ENCODE data around the gene PSME3IP1.

PSME3IP1 gene

DNA sequence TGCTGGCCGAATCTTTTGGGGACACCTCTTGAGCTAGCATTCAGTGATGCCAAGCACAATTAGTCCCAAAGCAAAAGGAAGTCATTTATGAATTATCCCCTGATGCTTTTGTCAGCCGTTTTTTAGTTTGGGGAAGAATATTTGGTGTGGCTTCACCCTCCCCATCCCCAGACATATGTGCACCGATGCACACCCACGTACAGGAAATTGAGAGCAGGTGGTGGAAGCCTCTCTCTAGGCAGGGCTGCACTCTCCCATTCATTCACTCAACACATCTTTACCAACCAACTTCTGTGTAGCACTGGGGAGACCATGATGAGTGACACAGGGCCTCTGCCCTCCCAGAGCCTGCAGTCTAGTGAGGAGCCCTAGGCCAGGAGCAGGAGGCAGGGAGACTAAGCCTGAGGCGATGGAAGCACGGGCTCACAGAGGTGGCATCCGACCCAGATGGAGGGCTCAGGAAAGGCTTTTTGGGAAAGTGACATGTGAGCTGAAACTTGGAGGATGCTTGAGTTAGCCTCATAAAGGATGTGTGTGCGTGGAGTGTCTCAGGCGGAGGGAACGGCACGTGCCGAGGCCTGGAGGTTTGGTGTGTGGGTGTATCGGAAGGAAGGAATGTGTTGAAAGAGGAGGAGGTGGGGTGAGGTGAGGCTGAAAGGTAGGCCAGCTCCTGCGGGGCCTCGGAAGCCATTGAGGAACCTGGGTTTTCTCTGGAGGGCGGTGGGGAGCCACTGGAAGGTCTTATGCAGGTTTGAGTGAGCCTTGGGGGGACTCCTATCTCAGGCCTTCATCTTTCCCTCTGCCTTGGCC, 43.8 kb downstream of the PSME3IP1 start:
- no peak overlapping the region for H3K4me3 ChIP-seq
- no peaks in the 10 kb centered on the region for H3K9me3 ChIP-seq (ENCODE audit: low read depth, low read length)
- H3K36me3 ChIP-seq (ENCODE audit: insufficient read depth, low read length), result no peaks in the 10 kb centered on the region
- TF ChIP-seq EZH2 (IDR thresholded peaks at IDR 0.05) (no peak), POLR2AphosphoS5 (IDR thresholded peaks at IDR 0.05; ENCODE audit: borderline replicate concordance, low read depth, low read length) (no peak), FOXP2 (optimal IDR thresholded peaks at IDR 0.05; ENCODE audit: control extremely low read depth, extremely low read length, insufficient read depth) (no peak)
- no peak for DNase-seq (ENCODE audit: low read depth, low spot score)
- H3K9ac ChIP-seq (ENCODE audit: insufficient read length), result no peak overlapping the region
- no peak overlapping the region for H3K27ac ChIP-seq

DNA sequence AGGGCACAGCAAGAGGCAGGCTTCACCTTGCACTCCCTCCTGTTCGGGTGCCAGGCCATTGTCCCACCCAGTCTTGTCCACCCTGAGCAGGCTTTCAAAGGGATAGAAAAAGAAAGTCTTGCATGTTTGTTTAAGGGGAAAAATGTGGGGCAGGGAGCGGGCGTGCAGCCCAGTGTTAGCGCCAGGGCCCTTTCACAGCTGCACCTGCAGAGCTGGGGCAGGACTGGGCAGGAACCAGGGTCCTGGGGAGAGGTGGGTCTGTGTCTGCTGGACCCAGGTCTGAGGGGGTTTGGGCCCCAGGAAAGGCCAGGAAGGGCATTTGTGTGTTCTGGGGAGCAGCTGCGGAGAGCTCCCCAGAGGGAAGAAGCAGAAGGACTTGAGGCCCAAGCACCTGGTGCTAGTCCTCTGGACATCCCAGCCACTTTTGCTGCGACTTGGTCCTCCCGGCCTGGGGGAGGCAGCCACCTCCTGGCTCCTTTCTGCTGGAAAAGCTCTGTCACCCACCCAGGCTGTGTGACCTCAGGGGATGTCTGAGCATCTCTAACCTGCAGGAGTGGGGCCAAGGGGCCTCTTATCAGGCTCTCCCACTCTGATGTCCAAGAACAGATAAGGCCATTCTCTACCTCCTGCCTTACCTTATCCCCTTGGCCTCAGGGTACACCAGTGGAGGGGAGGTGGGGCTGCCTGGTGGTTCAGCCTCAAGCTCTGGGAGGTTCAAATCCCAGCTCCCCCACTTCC, 44.7 kb downstream of the PSME3IP1 start:
- Histone ChIP-seq H3K9ac (ENCODE audit: insufficient read length) (no peak overlapping the region), H3K9me3 (ENCODE audit: low read depth, low read length) (no peaks in the 10 kb centered on the region), H3K27ac (no peak overlapping the region), H3K36me3 (ENCODE audit: insufficient read depth, low read length) (no peaks in the 10 kb centered on the region), H3K4me3 (no peak overlapping the region)
- DNase-seq (ENCODE audit: low read depth, low spot score), result no peak
- TF ChIP-seq FOXP2 (optimal IDR thresholded peaks at IDR 0.05; ENCODE audit: control extremely low read depth, extremely low read length, insufficient read depth), result no peak
- no peak for TF ChIP-seq EZH2 (IDR thresholded peaks at IDR 0.05)
- TF ChIP-seq POLR2AphosphoS5 (IDR thresholded peaks at IDR 0.05; ENCODE audit: borderline replicate concordance, low read depth, low read length), result no peak

DNA sequence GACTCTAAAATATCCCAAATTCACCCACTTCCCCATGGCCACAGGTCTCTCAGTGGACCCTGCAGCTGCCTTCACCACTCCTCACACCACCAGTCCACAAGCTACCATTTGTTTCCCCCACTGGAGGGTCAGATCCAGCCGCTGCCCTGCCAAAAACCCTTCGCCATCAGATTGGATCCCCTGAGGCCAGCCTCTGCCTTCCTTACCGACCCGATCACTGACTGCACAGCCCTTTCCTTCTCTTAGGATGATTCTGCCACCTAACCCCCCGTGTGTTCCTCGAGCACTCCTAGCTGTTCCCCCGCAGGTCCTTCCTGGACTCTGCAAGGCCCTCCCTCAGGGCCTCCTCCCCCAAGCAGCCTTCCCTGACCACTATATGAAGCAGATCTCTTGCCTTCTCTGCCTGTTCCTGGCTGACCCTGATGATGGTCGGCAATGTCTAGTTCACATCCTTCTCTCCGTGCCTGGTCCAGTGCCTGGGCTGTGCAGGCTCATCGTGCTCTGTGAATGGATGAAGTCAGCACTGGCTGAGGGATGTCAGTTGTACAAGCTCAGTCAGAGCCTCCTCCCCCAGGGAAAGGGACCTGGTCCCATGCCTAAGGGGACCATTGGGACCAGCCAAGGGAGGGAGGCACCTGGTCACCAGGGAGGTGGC, 47.4 kb downstream of the PSME3IP1 start:
- TF ChIP-seq FOXP2 (optimal IDR thresholded peaks at IDR 0.05; ENCODE audit: control extremely low read depth, extremely low read length, insufficient read depth), result no peak
- TF ChIP-seq EZH2 (IDR thresholded peaks at IDR 0.05), result no peak
- TF ChIP-seq POLR2AphosphoS5 (IDR thresholded peaks at IDR 0.05; ENCODE audit: borderline replicate concordance, low read depth, low read length), result no peak
- no peak overlapping the region for H3K4me3 ChIP-seq
- no peaks in the 10 kb centered on the region for H3K9me3 ChIP-seq (ENCODE audit: low read depth, low read length)
- no peaks in the 10 kb centered on the region for H3K36me3 ChIP-seq (ENCODE audit: insufficient read depth, low read length)
- no peak overlapping the region for H3K9ac ChIP-seq (ENCODE audit: insufficient read length)
- H3K27ac ChIP-seq, result no peak overlapping the region
- no peak for DNase-seq (ENCODE audit: low read depth, low spot score)

DNA sequence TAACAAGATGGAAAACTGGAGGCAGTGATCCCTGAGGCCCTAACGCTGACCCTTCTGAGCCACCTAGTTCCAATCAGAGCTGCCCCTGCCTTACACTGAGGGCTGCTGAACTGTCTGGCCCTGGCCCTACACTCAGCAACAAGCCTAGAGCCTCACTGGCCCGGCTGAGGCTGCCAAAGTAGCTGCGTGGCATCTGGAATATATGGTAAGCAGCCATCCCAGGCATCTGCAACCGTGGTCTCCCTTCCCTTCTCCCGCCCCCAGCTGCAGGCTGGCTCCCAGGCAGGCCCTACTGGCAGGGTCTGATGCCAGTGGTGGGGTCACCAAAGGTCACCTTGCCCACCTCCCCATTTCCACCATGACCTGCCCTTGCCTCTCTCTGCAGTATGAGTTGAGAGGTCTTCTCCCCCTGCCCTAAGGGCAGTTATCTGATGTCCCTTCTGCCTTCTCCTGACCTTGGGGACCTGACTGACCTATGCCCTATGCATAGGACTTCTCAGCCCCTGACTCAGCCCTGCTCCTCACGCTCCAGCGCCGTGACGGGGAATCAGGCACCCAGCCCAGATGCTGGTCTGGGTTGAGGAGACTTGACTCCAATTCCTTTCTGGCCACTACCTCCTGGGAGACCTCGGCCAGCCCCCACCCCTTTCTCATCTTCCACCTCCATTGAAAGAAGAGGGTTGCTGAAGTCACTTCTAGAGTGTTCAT, 48.1 kb downstream of the PSME3IP1 start:
- TF ChIP-seq FOXP2 (optimal IDR thresholded peaks at IDR 0.05; ENCODE audit: control extremely low read depth, extremely low read length, insufficient read depth), result no peak
- no peak for TF ChIP-seq POLR2AphosphoS5 (IDR thresholded peaks at IDR 0.05; ENCODE audit: borderline replicate concordance, low read depth, low read length)
- TF ChIP-seq EZH2 (IDR thresholded peaks at IDR 0.05), result no peak
- Histone ChIP-seq H3K9me3 (ENCODE audit: low read depth, low read length) (no peaks in the 10 kb centered on the region), H3K4me3 (no peak overlapping the region), H3K9ac (ENCODE audit: insufficient read length) (no peak overlapping the region), H3K27ac (no peak overlapping the region), H3K36me3 (ENCODE audit: insufficient read depth, low read length) (no peaks in the 10 kb centered on the region)
- DNase-seq (ENCODE audit: low read depth, low spot score), result no peak

DNA sequence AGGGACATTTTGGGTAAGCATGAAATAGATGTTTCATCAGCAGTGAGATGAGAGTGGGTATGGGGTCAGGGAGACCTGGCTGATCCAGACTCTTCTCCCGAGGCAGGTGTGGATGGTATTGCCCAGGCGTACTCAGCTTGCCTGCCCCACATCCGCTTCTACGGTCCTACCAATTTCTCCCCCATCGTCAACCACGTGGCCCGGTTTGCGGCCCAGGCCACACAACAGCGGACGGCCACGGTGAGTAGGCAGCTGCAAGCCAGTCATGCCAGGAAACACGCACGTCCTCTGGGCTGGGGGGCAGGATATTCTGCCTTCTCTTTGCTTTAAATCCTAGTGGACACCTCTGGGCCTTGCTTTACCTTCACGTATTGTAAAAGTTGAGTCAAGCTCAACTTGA, 48.8 kb downstream of the PSME3IP1 start:
- no peak overlapping the region for H3K27ac ChIP-seq
- H3K9me3 ChIP-seq (ENCODE audit: low read depth, low read length), result no peaks in the 10 kb centered on the region
- TF ChIP-seq POLR2AphosphoS5 (IDR thresholded peaks at IDR 0.05; ENCODE audit: borderline replicate concordance, low read depth, low read length), result no peak
- no peak for TF ChIP-seq EZH2 (IDR thresholded peaks at IDR 0.05)
- TF ChIP-seq FOXP2 (optimal IDR thresholded peaks at IDR 0.05; ENCODE audit: control extremely low read depth, extremely low read length, insufficient read depth), result no peak
- no peak for DNase-seq (ENCODE audit: low read depth, low spot score)
- H3K9ac ChIP-seq (ENCODE audit: insufficient read length), result no peak overlapping the region
- H3K4me3 ChIP-seq, result no peak overlapping the region
- no peaks in the 10 kb centered on the region for H3K36me3 ChIP-seq (ENCODE audit: insufficient read depth, low read length)

DNA sequence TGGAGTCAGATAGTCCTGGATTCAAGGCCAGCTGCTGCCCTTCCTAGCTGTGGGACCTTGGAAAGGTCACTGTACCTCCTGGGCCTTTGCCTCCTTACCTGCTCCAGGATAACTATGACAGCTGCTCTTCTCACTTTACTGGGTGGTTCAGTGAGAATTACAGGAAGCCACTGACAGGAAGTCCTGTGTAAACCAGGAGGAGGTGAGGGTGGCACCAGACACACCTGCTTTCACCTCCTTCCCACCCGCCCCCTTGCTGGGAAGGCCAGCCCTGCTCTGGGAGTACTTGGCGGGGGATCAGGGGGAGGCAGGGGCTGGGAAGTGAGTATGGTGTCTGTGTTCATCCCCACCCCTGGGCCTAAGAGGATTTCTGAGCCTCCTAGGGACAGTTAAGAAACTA, 50.9 kb downstream of the PSME3IP1 start:
- TF ChIP-seq POLR2AphosphoS5 (IDR thresholded peaks at IDR 0.05; ENCODE audit: borderline replicate concordance, low read depth, low read length), result no peak
- Histone ChIP-seq H3K27ac (no peak overlapping the region), H3K36me3 (ENCODE audit: insufficient read depth, low read length) (no peaks in the 10 kb centered on the region), H3K9me3 (ENCODE audit: low read depth, low read length) (no peaks in the 10 kb centered on the region), H3K4me3 (no peak overlapping the region), H3K9ac (ENCODE audit: insufficient read length) (no peak overlapping the region)
- no peak for DNase-seq (ENCODE audit: low read depth, low spot score)

DNA sequence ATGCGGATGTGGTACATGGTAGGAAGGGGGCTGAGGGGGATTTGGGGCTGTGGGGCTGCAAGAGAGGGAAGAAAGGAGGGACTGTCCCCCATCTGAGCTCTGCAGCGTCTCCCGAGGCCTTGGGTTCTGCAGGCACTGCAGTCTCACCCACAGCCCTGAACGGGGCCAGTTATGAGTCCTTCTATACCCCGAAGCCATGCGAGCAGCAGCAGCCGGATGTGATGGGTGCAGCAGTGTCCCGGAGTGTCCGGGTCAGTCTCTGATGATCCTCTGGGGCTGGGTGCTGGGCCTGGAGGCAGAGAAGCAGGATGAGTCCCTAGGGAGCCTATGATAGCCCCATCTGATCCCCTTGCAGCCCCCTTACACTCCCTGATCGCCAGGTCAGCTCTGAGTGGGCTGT, 52.0 kb downstream of the PSME3IP1 start:
- Histone ChIP-seq H3K4me3 (no peak overlapping the region), H3K9ac (ENCODE audit: insufficient read length) (no peak overlapping the region), H3K36me3 (ENCODE audit: insufficient read depth, low read length) (no peaks in the 10 kb centered on the region), H3K27ac (no peak overlapping the region), H3K9me3 (ENCODE audit: low read depth, low read length) (no peaks in the 10 kb centered on the region)
- TF ChIP-seq FOXP2 (optimal IDR thresholded peaks at IDR 0.05; ENCODE audit: control extremely low read depth, extremely low read length, insufficient read depth) (no peak), POLR2AphosphoS5 (IDR thresholded peaks at IDR 0.05; ENCODE audit: borderline replicate concordance, low read depth, low read length) (no peak), EZH2 (IDR thresholded peaks at IDR 0.05) (no peak)
- no peak for DNase-seq (ENCODE audit: low read depth, low spot score)

DNA sequence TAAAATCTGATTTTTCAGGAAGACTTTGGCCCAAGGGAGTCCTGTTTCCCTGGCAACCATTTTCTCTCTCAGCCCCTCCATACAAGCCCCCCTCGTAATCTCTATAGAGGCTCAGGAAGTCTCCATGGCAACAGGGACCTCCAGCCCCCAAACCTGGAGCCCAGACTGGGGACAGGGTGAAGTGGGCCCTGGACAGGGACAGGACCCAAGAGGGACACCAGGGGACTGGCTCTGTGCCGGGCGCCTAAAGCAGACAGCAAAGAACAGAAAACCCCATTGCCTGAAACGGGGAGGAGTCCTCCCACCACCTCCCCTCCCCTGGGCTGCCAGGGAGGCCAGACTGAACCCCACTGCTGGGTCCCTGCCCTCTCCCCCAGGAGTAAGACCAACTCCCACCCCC, 52.8 kb downstream of the PSME3IP1 start:
- Histone ChIP-seq H3K4me3 (no peak overlapping the region), H3K36me3 (ENCODE audit: insufficient read depth, low read length) (no peaks in the 10 kb centered on the region), H3K9me3 (ENCODE audit: low read depth, low read length) (no peaks in the 10 kb centered on the region), H3K27ac (no peak overlapping the region), H3K9ac (ENCODE audit: insufficient read length) (no peak overlapping the region)
- TF ChIP-seq POLR2AphosphoS5 (IDR thresholded peaks at IDR 0.05; ENCODE audit: borderline replicate concordance, low read depth, low read length), result no peak
- no peak for TF ChIP-seq EZH2 (IDR thresholded peaks at IDR 0.05)
- TF ChIP-seq FOXP2 (optimal IDR thresholded peaks at IDR 0.05; ENCODE audit: control extremely low read depth, extremely low read length, insufficient read depth), result no peak
- no peak for DNase-seq (ENCODE audit: low read depth, low spot score)

Data from SK-N-MC (cell line).